ENCODE measurements around the gene PLS1. TPM values are rescaled to one million over a fixed set of nuclear protein-coding genes. Genes with fewer than 3 reads are reported as not detected.
A peak's percentile ranks its signal among the peaks of the same experiment; 100 is the strongest.

Gene PLS1
- total RNA-seq, 1 experiment from 2014 or later = 17.1 TPM

GRCh38 chr3:142638291-142638690, 42.1 kb downstream of the PLS1 start:
- DNase-seq (ENCODE audit: low read depth) = no peak

DNA sequence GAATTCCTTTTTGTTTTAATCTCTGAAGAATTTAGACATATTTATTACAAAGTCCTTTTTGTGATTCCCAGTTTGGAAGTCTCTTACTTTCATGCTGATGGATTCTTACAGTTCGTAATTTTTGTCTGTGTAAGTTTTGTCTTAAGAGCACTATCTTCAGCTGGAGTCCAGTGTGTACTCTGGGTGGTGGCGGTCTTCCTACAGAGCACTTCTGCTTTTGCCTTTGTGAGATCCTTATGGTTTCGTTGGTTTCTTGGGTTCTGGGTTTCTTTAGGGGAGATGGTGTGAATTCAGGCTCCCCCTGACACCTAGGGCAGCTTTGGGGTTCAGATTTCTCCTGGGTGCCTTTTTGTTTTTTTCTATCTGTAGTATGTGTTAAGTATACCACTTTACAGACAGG, 45.3 kb downstream of the PLS1 start:
- no peak for DNase-seq (ENCODE audit: low read depth)

- no peak for DNase-seq (ENCODE audit: low read depth)
Observed at GRCh38 chr3:142642956-142643355, 46.8 kb downstream of the PLS1 start.

DNA sequence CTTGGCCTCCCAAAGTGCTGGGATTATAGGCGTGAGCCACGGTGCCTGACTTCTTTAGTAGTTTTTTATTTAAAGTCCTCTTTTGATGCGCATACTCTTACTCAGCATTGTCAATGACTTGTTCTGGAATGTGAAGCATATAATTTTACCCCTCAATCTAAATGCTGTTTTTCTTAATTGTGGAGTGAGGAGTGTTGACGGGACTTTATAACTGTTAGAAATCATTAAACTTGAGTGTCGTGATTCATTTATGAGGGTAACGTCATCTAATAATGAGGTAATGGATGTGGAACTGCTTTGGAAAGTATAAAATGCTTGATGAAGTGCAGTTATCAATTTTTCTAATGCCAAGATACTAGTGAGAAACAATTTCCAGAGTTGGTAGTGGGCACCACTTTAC, 48.3 kb downstream of the PLS1 start:
- no peak for DNase-seq (ENCODE audit: low read depth)

- DNase-seq (ENCODE audit: low read depth) = peak; percentile 87
Observed at GRCh38 chr3:142645236-142645793, 49.1 kb downstream of the PLS1 start.

DNA sequence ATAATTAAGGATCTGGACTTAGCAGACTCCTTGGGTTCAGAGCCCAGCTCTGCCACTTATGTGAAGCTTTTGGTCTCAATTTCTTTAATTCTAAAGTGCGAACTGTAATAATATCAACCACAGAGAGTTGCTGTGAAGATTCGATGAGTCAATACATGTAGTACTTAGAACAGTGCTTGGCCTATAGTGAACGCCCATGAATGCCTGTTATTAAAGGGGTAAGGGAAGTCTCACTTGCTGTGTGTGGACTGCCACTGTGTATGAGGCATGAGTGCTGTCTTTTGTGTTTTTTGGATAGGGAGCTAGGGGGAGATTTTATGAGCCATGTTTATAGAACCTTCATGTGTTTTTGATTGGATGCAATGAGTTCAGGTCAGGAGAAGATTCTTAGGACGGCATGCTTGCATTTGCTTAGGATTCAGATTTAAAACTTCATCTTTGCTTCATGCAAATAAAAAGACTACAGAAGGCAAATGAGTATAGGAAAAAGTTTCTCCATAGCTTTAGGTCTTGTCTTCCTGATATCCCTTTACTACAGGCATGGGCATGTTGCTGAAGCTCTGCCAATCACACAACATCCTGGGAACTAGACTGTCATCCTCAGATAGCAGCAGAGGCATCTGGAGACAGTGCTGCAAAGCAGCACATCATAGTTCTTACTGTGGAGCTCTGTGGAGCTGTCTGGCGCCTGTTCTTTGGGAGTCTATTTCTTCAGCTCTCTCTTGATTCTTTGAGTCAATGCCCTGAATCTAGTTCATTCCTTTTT, 50.0 kb downstream of the PLS1 start:
- no peak for DNase-seq (ENCODE audit: low read depth)

DNA sequence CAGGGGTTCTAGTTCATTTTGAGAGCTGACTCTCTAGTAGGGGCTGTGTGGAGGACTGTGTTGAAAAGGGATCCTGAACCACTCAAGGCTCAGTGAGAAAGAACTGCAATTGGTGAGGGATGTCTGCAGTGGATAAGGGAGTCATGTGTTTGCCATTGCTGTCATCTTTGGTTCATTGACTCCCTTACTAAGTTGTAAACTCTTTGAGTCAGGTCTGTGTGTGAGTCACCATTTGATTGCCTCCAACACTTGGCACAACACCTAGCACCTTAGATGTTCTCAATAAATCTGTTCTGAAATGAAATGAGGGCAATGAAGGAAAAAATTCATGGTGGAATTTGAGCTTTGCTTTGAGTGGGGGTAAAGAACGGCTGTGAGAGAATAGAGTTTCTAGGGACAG, 51.7 kb downstream of the PLS1 start:
- peak; percentile 83 for DNase-seq (ENCODE audit: low read depth)

GRCh38 chr3:142648950-142649349, 52.8 kb downstream of the PLS1 start:
- DNase-seq (ENCODE audit: low read depth) = no peak

DNA sequence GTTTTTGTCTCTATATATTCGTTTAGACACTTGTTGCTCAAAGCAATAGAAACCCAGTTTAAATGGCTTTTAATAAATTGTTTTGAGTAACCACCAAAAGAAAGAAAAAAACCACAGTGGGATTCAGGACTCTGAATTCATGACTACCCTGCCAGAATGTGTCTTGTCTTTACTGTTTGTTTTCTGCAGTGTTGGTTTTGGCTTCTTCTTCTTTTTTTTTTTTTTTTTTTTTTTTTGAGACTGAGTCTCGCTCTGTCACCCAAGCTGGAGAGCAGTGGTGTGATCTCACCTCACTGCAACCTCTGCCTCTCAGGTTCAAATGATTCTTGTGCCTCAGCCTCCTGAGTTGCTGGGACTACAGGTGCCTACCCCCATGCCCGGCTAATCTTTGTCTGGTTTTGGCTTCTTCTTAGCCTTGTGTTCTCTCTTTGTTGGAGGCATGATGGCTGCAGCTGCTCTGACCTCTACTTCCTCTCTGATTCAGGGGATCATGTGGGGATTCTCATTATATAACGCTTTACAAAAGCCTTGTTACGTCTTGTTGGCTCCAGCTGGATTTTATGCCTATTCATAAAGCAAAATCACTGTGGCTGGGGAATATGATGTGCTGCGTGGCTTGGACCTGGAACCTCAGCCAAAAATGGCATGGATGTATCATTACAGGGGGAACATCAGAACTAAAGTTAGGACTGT, 54.0 kb downstream of the PLS1 start:
- DNase-seq (ENCODE audit: low read depth) = peak; percentile 39

DNA sequence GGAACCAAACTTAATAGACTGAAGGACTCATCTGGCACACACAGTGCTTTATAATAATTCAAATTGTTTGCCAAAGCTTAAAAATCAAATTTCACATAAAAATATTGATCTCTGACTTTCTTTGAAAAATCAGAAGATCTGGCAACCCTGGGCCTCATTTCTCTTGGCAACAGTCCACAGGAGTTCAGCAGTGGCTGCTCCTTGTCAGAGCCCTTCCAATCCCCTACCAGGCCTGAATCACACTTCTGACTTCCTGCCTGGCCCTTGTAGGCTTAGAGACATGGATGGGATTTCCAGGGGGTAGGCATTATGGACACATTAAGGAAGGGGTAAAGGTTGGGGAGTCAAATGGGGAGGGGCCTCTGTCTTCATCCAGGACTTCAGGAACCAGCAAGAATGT, 55.5 kb downstream of the PLS1 start:
- DNase-seq (ENCODE audit: low read depth) = peak; percentile 33

DNA sequence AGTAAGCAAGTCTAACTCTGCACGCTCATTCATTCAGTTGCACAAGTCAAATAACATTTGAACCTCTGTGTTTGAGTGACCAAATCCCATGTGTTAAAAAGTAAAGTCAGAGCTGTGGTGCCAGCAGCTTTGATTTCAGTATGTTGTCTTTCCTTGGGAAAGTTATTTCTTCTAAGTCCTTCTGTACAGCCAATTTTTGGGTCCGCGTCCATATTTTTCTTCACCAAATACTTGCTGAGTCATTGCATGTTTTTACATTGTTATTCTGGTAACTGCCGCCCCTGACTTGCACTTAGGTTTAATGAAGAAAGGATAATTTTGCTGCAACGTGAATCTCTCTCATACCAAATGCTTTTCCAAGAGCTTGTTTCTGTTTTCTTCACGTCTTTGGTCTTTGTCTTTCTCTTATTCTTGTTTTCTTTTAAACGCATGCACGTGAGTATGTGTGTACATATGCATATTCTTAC, 56.7 kb downstream of the PLS1 start:
- DNase-seq (ENCODE audit: low read depth) = no peak

DNA sequence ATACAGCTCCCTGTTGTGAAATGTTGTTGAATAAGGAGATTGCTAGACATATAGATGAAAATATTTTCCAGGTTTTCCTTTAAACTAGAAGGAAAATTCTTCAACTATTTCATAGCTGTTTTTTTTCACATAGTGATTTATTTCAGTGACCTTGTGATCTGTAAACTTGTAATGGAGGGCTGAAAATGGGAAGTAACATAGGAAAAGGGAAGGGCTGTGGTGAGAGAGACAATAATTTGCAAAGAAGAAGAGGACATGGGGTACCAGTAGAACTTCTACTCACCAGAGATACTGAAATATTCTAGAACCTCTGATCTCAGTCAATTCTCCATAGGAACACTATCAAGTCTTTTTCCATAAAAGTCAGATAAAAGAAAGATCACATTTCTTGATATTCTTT, 60.4 kb downstream of the PLS1 start:
- no peak for DNase-seq (ENCODE audit: low read depth)

DNA sequence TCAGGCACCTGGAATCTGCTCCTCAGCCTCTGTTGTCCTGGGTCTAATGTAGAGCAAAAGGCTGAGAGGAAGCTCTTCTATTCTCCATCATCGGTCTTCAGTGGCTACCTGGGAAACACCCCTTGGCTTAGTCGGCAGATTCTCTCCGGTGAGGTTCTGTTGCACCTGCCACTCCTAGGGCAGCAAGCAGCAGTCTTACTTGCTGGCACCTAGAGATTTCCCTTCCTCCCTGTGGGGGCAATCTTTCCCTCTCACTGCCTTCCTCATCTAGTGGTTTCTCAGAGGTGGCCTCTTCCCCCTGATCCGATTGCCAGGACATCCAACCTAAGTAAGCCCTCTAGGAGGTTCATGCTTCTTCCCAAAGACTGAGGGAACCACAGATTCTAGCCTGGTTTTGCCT, 60.8 kb downstream of the PLS1 start:
- DNase-seq (ENCODE audit: low read depth) = no peak

DNA sequence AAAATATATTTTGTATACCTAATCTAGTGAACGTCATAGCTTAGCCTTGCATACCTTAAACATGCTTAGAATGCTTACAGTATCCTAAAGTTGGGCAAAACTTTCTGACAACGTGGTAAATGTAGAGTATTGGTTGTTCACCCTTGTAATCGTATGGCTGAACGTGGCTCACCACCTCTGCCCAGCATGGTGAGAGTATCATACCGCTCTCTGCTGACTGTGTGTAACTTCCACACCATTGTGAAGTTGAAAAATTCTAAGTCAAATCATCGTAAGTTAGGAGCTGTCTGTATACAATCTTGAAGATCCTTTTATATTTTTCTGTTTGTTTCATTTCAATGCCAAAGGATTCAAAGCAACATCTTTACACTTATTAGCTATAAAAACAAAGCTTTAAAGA, 64.2 kb downstream of the PLS1 start:
- no peak for DNase-seq (ENCODE audit: low read depth)

GRCh38 chr3:142660893-142661292, 64.7 kb downstream of the PLS1 start:
- DNase-seq (ENCODE audit: low read depth) = no peak

DNA sequence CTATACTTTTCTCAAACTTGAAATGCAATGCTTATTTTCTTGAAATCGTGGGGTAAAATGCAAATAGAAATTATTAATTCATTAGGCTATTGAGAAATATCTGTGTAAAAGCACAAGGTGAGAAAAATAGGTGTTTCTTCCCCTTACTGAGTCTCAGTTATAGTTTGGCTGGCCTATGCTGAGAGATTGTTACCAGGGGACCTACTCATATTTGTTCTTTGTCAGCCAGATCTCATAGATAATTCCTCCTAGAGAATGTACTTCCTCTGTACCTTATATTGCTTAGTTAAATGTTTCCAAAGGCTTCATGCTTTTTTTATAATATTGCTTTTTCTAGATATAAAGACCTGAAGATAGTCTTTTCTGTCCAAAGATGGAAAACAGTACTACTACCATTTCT, 67.7 kb downstream of the PLS1 start:
- no peak for DNase-seq (ENCODE audit: low read depth)

DNA sequence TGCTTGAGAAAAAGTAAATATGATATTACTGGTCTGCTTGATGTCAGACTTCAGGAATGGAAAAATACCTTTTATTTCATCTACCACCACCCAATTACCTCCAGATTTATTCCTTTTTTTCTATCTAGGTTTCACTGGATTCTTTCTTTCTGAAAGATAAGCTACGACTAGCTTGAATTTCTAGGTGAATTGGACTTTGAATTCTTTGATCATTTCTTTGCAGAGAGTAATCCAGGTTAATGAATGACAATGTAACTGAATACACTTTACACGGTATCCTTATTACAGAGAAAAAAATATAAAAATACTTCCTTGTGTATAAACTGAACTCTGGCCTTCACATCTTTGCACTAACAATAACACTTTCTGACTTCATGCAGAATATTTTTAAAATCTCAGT, 68.1 kb downstream of the PLS1 start:
- DNase-seq (ENCODE audit: low read depth) = no peak

GRCh38 chr3:142664819-142665218, 68.6 kb downstream of the PLS1 start:
- no peak for DNase-seq (ENCODE audit: low read depth)

DNA sequence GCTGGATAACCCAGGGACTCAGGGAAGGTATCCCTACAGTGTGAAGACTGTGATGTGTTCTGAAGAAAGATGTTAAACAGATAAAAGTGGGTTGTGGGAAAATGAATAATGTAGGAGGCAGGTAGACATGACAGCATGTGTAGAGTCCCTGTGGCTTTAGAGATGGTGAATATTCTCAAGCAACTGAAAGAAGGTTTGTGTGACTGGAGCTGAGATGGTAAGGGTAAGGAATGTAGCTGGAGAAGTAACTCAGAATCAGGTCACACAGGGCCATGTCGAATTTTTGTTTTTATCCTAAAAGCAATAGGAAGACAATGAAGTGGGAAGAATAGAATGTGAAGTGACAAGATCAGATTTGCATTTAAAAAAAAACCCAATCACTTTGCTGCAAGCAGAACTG, 73.9 kb downstream of the PLS1 start:
- no peak for DNase-seq (ENCODE audit: low read depth)

DNA sequence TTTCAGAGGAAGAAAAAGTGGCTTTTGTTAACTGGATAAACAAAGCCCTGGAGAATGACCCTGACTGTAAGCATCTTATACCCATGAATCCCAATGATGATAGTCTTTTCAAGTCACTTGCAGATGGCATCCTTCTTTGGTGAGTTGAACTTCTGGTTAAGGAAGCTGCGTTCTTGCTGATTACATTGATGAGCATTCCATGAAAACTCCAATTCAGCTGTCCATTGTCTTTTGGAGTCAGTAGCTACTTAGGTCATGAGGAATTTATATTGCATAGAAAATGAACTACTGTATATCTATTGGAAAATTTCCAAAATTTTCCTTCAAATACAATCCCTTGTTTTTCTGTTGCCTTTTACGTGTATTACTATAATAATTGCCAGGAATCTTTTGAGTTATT, 80.0 kb downstream of the PLS1 start:
- DNase-seq (ENCODE audit: low read depth) = no peak

DNA sequence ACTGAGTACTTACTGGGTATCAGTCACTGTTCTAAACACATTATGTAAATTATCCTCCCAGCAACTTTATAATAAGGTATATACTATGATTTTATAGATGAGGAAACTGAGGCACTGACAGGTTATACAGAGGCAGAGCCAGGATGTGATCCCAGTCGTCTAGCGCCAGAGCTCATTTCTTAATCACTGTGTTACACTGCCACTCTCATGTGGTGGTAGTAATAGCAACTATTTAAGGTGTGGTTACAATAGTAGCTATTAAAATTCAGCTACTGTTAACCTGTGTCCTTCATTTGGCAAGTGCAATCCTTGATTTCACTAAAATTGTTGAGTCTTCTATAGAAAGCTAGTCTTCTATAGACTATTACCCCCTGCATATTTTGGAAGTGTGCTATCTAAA, 84.5 kb downstream of the PLS1 start:
- DNase-seq (ENCODE audit: low read depth) = peak; percentile 12

DNA sequence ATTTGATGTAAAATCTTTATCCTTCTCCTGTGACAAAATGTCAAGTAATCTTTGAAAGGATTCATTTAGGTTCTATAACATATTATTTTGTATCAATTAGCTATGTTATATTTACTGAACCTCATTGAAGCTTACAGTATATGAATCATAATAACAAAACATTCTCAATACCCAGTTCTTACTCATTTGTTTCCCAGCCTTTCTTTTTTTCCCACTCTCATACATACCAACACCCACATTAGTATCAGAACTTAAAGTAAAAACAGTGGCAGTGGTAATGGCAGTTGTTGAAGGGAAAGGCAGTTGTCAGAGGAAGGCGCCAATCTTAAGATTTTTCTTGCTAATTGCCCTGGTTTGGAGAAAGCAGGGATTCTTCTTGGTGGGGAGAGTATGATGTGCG, 94.4 kb downstream of the PLS1 start:
- DNase-seq (ENCODE audit: low read depth) = no peak

GRCh38 chr3:142691527-142691926, 95.3 kb downstream of the PLS1 start:
- no peak for DNase-seq (ENCODE audit: low read depth)

Data from M059J (cell line).